ENCODE results near the gene SPATA13. TPM values are rescaled to one million over a fixed set of nuclear protein-coding genes. Genes with fewer than 3 reads are reported as not detected.

The SPATA13 gene
- total RNA-seq, 1 donor from 2014 or later: 5.1 TPM

GRCh38 chr13:24146961-24147569 is 13.5 kb upstream of the SPATA13 start:
- Mint-ChIP-seq H3K9me3 (ENCODE audit: low read depth) (no peaks in the 10 kb centered on the region), H3K4me3 (ENCODE audit: unreplicated experiment) (no peak overlapping the region), H3K27me3 (ENCODE audit: low read depth) (no peaks in the 10 kb centered on the region), H3K4me1 (ENCODE audit: low read depth) (peaks cover 13% of the 10 kb centered on the region), H3K27ac (ENCODE audit: unreplicated experiment) (no peak overlapping the region), H3K36me3 (ENCODE audit: low read depth) (no peaks in the 10 kb centered on the region)
- no peak for DNase-seq (ENCODE audit: low spot score)
- TF ChIP-seq, protein P1, sequence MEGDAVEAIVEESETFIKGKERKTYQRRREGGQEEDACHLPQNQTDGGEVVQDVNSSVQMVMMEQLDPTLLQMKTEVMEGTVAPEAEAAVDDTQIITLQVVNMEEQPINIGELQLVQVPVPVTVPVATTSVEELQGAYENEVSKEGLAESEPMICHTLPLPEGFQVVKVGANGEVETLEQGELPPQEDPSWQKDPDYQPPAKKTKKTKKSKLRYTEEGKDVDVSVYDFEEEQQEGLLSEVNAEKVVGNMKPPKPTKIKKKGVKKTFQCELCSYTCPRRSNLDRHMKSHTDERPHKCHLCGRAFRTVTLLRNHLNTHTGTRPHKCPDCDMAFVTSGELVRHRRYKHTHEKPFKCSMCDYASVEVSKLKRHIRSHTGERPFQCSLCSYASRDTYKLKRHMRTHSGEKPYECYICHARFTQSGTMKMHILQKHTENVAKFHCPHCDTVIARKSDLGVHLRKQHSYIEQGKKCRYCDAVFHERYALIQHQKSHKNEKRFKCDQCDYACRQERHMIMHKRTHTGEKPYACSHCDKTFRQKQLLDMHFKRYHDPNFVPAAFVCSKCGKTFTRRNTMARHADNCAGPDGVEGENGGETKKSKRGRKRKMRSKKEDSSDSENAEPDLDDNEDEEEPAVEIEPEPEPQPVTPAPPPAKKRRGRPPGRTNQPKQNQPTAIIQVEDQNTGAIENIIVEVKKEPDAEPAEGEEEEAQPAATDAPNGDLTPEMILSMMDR (IDR thresholded peaks at IDR 0.05): no peak

DNA sequence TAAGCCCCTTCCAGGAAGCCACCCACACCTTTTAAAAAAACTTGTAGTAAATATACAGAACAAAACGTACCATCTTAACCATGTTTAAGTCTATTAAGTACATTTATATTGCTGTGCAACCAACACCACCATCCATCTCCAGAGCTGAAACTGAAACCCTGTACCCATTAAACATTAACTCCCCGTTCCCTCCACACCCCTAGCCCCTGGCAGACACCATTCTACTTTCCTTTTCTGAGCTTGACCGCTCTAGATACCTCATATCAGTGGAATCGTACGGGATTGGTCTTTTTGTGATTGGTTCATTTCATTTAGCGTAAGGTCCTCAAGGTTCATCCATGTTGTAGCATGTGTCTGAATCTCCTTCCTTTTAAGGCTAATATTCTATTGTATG is 13.0 kb upstream of the SPATA13 start:
- DNase-seq (ENCODE audit: low spot score): no peak
- no peak overlapping the region for H3K4me3 Mint-ChIP-seq (ENCODE audit: unreplicated experiment)

GRCh38 chr13:24148414-24149235 is 11.9 kb upstream of the SPATA13 start:
- DNase-seq (ENCODE audit: low spot score): no peak
- Mint-ChIP-seq H3K4me3 (ENCODE audit: unreplicated experiment) (no peak overlapping the region), H3K27ac (ENCODE audit: unreplicated experiment) (peak overlapping the region; percentile 46)

More for the DNA sequence above, 13.0 kb upstream of the SPATA13 start:
- Mint-ChIP-seq H3K27me3 (ENCODE audit: low read depth) (no peaks in the 10 kb centered on the region), H3K9me3 (ENCODE audit: low read depth) (no peaks in the 10 kb centered on the region), H3K4me1 (ENCODE audit: low read depth) (peaks cover 13% of the 10 kb centered on the region), H3K27ac (ENCODE audit: unreplicated experiment) (no peak overlapping the region), H3K36me3 (ENCODE audit: low read depth) (no peaks in the 10 kb centered on the region)
- TF ChIP-seq, protein P1 (IDR thresholded peaks at IDR 0.05): no peak

DNA sequence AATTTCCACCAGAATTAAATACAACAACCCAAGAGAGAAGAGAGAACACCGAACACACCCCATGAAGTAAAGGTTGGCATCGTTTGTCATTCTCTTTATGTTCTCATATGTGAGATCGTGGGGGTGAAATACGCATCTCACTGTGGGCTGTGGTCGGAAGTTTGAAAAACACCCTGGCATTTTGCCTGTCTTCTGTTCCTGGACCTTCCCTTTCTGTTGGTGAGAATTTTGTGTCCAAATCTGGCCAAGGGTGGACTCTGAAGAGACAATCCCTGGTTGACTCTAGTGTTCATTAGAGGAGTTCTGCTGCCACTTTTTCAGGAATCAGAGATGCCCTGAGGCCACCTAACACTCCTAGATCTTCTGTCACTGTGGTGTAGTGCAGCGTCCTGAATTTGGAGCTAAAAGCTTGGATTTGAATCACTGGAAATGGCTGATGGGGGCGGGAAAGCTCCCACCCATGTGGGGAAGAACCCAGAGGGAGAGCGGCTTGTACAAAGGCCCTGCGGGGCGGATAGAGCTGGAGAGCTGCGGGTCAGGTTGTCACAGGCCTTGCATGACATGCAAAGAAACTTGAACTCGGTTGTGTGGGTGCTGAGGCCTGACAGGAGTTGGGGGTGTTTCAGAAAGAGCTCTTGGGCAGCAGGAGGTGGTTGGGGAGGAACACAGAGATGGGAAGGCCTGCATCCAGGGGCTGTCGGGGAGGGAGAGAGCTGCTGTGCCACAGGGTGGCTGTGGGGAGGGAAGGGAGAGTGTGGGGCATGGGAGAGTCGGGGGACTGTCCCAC is 11.1 kb upstream of the SPATA13 start:
- Mint-ChIP-seq H3K27ac (ENCODE audit: unreplicated experiment) (peak overlapping the region; percentile 42), H3K4me1 (ENCODE audit: low read depth) (peaks cover 13% of the 10 kb centered on the region), H3K27me3 (ENCODE audit: low read depth) (no peaks in the 10 kb centered on the region), H3K36me3 (ENCODE audit: low read depth) (no peaks in the 10 kb centered on the region), H3K9me3 (ENCODE audit: low read depth) (no peaks in the 10 kb centered on the region), H3K4me3 (ENCODE audit: unreplicated experiment) (no peak overlapping the region)
- DNase-seq (ENCODE audit: low spot score): no peak
- TF ChIP-seq, protein P1 (IDR thresholded peaks at IDR 0.05): no peak

More at GRCh38 chr13:24148414-24149235, 11.9 kb upstream of the SPATA13 start:
- H3K4me1 Mint-ChIP-seq (ENCODE audit: low read depth): peaks cover 13% of the 10 kb centered on the region
- TF ChIP-seq, protein P1 (IDR thresholded peaks at IDR 0.05): peak; percentile 37
- no peaks in the 10 kb centered on the region for H3K36me3 Mint-ChIP-seq (ENCODE audit: low read depth)
- no peaks in the 10 kb centered on the region for H3K27me3 Mint-ChIP-seq (ENCODE audit: low read depth)
- no peaks in the 10 kb centered on the region for H3K9me3 Mint-ChIP-seq (ENCODE audit: low read depth)

- H3K36me3 Mint-ChIP-seq (ENCODE audit: low read depth): no peaks in the 10 kb centered on the region
- DNase-seq (ENCODE audit: low spot score): no peak
- TF ChIP-seq, protein P1 (IDR thresholded peaks at IDR 0.05): no peak
Measured at GRCh38 chr13:24150572-24150971, 9.9 kb upstream of the SPATA13 start.

More at GRCh38 chr13:24150572-24150971, 9.9 kb upstream of the SPATA13 start:
- Mint-ChIP-seq H3K9me3 (ENCODE audit: low read depth) (no peaks in the 10 kb centered on the region), H3K27ac (ENCODE audit: unreplicated experiment) (no peak overlapping the region), H3K4me1 (ENCODE audit: low read depth) (peaks cover 13% of the 10 kb centered on the region), H3K27me3 (ENCODE audit: low read depth) (no peaks in the 10 kb centered on the region), H3K4me3 (ENCODE audit: unreplicated experiment) (no peak overlapping the region)
